ENCODE data around the gene TUBAL3. TPM values are rescaled to one million over a fixed set of nuclear protein-coding genes. Genes with fewer than 3 reads are reported as not detected.

TUBAL3 gene
- total RNA-seq, 1 experiment from 2014 or later, result 0.98 TPM

DNA sequence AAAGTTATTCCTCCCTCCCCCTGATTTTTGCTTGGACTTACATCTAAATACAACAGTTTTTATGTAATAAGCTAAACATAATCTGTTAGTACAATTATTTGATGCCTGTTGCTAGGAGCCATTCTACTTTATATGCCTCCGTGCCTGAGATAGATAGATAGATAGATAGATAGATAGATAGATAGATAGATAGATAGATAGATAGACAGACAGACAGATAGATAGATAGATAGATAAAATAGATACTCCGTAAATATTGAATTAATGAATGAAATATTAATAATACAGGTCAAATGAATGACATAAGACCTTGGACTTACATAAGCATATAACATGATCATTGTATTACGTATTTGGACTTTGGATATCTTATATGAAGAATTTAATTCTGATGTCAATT is 30.7 kb upstream of the TUBAL3 start:
- POLR2A ChIA-PET, result no interaction called here
- RAD21 ChIA-PET (ENCODE audit: low non-redundant PET in 1 of 2, low total read pairs in 2 of 2, uncharacterized antibody in 2 of 2, unreplicated experiment in 2 of 2), result no interaction called here
- CTCF ChIA-PET, result interaction anchor here (0.9 to 4.1 kb wide), 7 partner anchors 8 to 620 kb away, joined by 3 to 28 read pairs (median 15); no protein-coding TSS in a partner anchor

More for the DNA sequence above, 30.7 kb upstream of the TUBAL3 start:
- no peak for DNase-seq (ENCODE audit: low read depth, low spot score)
- no peaks in the 10 kb centered on the region for H3K9me2 ChIP-seq (ENCODE audit: insufficient read depth)
- H3K79me2 ChIP-seq (ENCODE audit: insufficient read depth, low read length), result peaks cover 54% of the 10 kb centered on the region
- H3K9me3 ChIP-seq (ENCODE audit: control insufficient read depth in 1 of 2, insufficient read depth in 1 of 2, low read depth in 1 of 2, low read length in 2 of 2), result peaks cover 0 to 3% of the 10 kb centered on the region in 2 experiments; a peak in 1 of 4 replicates
- ATAC-seq, result no peak
- TF ChIP-seq SIN3A (IDR thresholded peaks at IDR 0.05; ENCODE audit: low read depth) (no peak), SP1 (IDR thresholded peaks at IDR 0.05; ENCODE audit: low read depth) (no peak), ZNF274 (IDR thresholded peaks at IDR 0.05; ENCODE audit: low read depth, low read length) (no peak), EZH2 (IDR thresholded peaks at IDR 0.05) (no peak), FOSL1 (IDR thresholded peaks at IDR 0.05; ENCODE audit: low read depth) (no peak), EZH2phosphoT487 (IDR thresholded peaks at IDR 0.05; ENCODE audit: borderline replicate concordance) (no peak), CEBPB (IDR thresholded peaks at IDR 0.05; ENCODE audit: low read depth) (no peak), CBX3 (IDR thresholded peaks at IDR 0.05; ENCODE audit: low read depth) (no peak), YY1 (IDR thresholded peaks at IDR 0.05; ENCODE audit: extremely low read depth, insufficient replicate concordance, low read depth, low read length) (no peak), JUND (IDR thresholded peaks at IDR 0.05) (no peak), ELF1 (IDR thresholded peaks at IDR 0.05; ENCODE audit: borderline replicate concordance, low read depth) (no peak), EGR1 (IDR thresholded peaks at IDR 0.05; ENCODE audit: low read depth) (no peak), POLR2AphosphoS5 (IDR thresholded peaks at IDR 0.05; ENCODE audit: low read depth, low read length) (no peak), POLR2A (IDR thresholded peaks at IDR 0.05; ENCODE audit: borderline replicate concordance, extremely low read depth, insufficient read depth, insufficient read length) (no peak), SRF (IDR thresholded peaks at IDR 0.05; ENCODE audit: low read depth) (no peak)
- TF ChIP-seq, protein P1, sequence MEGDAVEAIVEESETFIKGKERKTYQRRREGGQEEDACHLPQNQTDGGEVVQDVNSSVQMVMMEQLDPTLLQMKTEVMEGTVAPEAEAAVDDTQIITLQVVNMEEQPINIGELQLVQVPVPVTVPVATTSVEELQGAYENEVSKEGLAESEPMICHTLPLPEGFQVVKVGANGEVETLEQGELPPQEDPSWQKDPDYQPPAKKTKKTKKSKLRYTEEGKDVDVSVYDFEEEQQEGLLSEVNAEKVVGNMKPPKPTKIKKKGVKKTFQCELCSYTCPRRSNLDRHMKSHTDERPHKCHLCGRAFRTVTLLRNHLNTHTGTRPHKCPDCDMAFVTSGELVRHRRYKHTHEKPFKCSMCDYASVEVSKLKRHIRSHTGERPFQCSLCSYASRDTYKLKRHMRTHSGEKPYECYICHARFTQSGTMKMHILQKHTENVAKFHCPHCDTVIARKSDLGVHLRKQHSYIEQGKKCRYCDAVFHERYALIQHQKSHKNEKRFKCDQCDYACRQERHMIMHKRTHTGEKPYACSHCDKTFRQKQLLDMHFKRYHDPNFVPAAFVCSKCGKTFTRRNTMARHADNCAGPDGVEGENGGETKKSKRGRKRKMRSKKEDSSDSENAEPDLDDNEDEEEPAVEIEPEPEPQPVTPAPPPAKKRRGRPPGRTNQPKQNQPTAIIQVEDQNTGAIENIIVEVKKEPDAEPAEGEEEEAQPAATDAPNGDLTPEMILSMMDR (IDR thresholded peaks at IDR 0.05 in 2 of 3, conservative IDR thresholded peaks at IDR 0.05 in 1 of 3; ENCODE audit: borderline replicate concordance in 1 of 3, insufficient read depth in 1 of 3, low read depth in 2 of 3, low read length in 2 of 3), result no peak
- TF ChIP-seq, protein P2, sequence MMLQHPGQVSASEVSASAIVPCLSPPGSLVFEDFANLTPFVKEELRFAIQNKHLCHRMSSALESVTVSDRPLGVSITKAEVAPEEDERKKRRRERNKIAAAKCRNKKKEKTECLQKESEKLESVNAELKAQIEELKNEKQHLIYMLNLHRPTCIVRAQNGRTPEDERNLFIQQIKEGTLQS (IDR thresholded peaks at IDR 0.05), result no peak
- TF ChIP-seq, protein P3, sequence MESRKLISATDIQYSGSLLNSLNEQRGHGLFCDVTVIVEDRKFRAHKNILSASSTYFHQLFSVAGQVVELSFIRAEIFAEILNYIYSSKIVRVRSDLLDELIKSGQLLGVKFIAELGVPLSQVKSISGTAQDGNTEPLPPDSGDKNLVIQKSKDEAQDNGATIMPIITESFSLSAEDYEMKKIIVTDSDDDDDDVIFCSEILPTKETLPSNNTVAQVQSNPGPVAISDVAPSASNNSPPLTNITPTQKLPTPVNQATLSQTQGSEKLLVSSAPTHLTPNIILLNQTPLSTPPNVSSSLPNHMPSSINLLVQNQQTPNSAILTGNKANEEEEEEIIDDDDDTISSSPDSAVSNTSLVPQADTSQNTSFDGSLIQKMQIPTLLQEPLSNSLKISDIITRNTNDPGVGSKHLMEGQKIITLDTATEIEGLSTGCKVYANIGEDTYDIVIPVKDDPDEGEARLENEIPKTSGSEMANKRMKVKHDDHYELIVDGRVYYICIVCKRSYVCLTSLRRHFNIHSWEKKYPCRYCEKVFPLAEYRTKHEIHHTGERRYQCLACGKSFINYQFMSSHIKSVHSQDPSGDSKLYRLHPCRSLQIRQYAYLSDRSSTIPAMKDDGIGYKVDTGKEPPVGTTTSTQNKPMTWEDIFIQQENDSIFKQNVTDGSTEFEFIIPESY (IDR thresholded peaks at IDR 0.05; ENCODE audit: extremely low read depth, insufficient replicate concordance, low read length), result no peak
- TF ChIP-seq, protein P4, sequence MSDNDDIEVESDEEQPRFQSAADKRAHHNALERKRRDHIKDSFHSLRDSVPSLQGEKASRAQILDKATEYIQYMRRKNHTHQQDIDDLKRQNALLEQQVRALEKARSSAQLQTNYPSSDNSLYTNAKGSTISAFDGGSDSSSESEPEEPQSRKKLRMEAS (IDR thresholded peaks at IDR 0.05), result no peak
- TF ChIP-seq, protein P5, sequence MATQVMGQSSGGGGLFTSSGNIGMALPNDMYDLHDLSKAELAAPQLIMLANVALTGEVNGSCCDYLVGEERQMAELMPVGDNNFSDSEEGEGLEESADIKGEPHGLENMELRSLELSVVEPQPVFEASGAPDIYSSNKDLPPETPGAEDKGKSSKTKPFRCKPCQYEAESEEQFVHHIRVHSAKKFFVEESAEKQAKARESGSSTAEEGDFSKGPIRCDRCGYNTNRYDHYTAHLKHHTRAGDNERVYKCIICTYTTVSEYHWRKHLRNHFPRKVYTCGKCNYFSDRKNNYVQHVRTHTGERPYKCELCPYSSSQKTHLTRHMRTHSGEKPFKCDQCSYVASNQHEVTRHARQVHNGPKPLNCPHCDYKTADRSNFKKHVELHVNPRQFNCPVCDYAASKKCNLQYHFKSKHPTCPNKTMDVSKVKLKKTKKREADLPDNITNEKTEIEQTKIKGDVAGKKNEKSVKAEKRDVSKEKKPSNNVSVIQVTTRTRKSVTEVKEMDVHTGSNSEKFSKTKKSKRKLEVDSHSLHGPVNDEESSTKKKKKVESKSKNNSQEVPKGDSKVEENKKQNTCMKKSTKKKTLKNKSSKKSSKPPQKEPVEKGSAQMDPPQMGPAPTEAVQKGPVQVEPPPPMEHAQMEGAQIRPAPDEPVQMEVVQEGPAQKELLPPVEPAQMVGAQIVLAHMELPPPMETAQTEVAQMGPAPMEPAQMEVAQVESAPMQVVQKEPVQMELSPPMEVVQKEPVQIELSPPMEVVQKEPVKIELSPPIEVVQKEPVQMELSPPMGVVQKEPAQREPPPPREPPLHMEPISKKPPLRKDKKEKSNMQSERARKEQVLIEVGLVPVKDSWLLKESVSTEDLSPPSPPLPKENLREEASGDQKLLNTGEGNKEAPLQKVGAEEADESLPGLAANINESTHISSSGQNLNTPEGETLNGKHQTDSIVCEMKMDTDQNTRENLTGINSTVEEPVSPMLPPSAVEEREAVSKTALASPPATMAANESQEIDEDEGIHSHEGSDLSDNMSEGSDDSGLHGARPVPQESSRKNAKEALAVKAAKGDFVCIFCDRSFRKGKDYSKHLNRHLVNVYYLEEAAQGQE (IDR thresholded peaks at IDR 0.05; ENCODE audit: low read depth), result no peak
- peaks cover 3 to 17% of the 10 kb centered on the region in 2 experiments; a peak in 3 of 4 replicates for H3K36me3 ChIP-seq (ENCODE audit: control insufficient read depth in 1 of 2, insufficient read depth in 2 of 2, low read length in 2 of 2)
- no peak overlapping the region for H3K4me2 ChIP-seq (ENCODE audit: low read length)
- no peak overlapping the region for H3K9ac ChIP-seq (ENCODE audit: low read length)
- 0 out of 2 replicates have a peak, but pooled peaks cover 6% of the 10 kb centered on the region for H4K20me1 ChIP-seq (ENCODE audit: insufficient read depth)
- no peaks in the 10 kb centered on the region for H3K4me1 ChIP-seq (ENCODE audit: control insufficient read depth in 1 of 2, insufficient read depth in 2 of 2, low read length in 2 of 2)
- H3K27me3 ChIP-seq (ENCODE audit: insufficient read depth, low read length), result no peaks in the 10 kb centered on the region
- H3K4me3 ChIP-seq (replicated peaks in 1 of 2; ENCODE audit: low read depth in 1 of 2, low read length in 2 of 2), result no peak overlapping the region
- H3K27ac ChIP-seq (ENCODE audit: low read depth, low read length), result no peak overlapping the region
- intact Hi-C loops (cut with micrococcal nuclease), result loop anchor here (2.0 kb wide), 1 partner anchor 621 kb away; no protein-coding TSS in a partner anchor
- H2AFZ ChIP-seq (ENCODE audit: low read depth, low read length, poor library complexity, severe bottlenecking), result no peak overlapping the region
- no TSS peak for BruUV-seq (replicated peaks)

Measured in HCT116 (cell line).